IPS-20b (cell line): Measurements from ENCODE around the gene CPEB4.
A peak's percentile ranks its signal among the peaks of the same experiment; 100 is the strongest.

Source experiments
- H3K27ac ChIP-seq: one replicate; pipeline ENCODE4 v1.5.1; 2013; ENCODE audit warnings: low read length
- H3K27me3 ChIP-seq: 2 replicates; pipeline ENCODE4 v1.6.1; 2013; ENCODE audit warnings: mild to moderate bottlenecking, low read length, inconsistent platforms; ENCODE audit not compliant: insufficient read depth
- H3K36me3 ChIP-seq: 2 replicates; pipeline ENCODE4 v1.6.1; 2013; ENCODE audit warnings: low read depth, mild to moderate bottlenecking, inconsistent platforms, low read length, moderate library complexity; ENCODE audit not compliant: insufficient read depth
- H3K4me1 ChIP-seq: 2 replicates; pipeline ENCODE4 v1.6.1; 2013; ENCODE audit warnings: mild to moderate bottlenecking, control low read depth, inconsistent platforms, low read length, moderate library complexity; ENCODE audit not compliant: insufficient read depth
- H3K4me3 ChIP-seq: 2 replicates; pipeline ENCODE4 v1.5.1; 2013; ENCODE audit warnings: mild to moderate bottlenecking, low read length, inconsistent platforms
- H3K9ac ChIP-seq: 2 replicates; pipeline ENCODE4 v1.6.1; 2013; ENCODE audit warnings: low read depth, mild to moderate bottlenecking, inconsistent platforms, low read length, moderate library complexity
- H3K9me3 ChIP-seq: 2 replicates; pipeline ENCODE4 v1.6.1; 2013; ENCODE audit warnings: mild to moderate bottlenecking, low read depth, low read length, inconsistent platforms; ENCODE audit not compliant: insufficient read depth

The CPEB4 gene

GRCh38 chr5:173941758-173942401, 53.7 kb downstream of the CPEB4 start:
- Histone ChIP-seq H3K27ac (peak overlapping the region; percentile 84), H3K4me1 (peaks cover 34% of the 10 kb centered on the region), H3K27me3 (no peaks in the 10 kb centered on the region), H3K4me3 (peak overlapping the region; percentile 18; the same call in 1 of the 2 replicates), H3K9ac (peak overlapping the region; percentile 52; the same call in 1 of the 2 replicates), H3K9me3 (no peaks in the 10 kb centered on the region), H3K36me3 (peaks cover 4% of the 10 kb centered on the region; the same call in 1 of the 2 replicates)

- Histone ChIP-seq H3K4me1 (peaks cover 34% of the 10 kb centered on the region), H3K27ac (no peak overlapping the region), H3K4me3 (no peak overlapping the region), H3K36me3 (peaks cover 12% of the 10 kb centered on the region; the same call in 1 of the 2 replicates), H3K9ac (no peak overlapping the region), H3K27me3 (no peaks in the 10 kb centered on the region), H3K9me3 (no peaks in the 10 kb centered on the region)
These were observed 56.4 kb downstream of the CPEB4 start for GRCh38 chr5:173944511-173944910.

GRCh38 chr5:173945160-173945559, 57.0 kb downstream of the CPEB4 start:
- Histone ChIP-seq H3K27me3 (no peaks in the 10 kb centered on the region), H3K27ac (no peak overlapping the region), H3K9ac (no peak overlapping the region), H3K36me3 (peaks cover 17% of the 10 kb centered on the region; the same call in 1 of the 2 replicates), H3K4me1 (peaks cover 32% of the 10 kb centered on the region), H3K9me3 (no peaks in the 10 kb centered on the region), H3K4me3 (no peak overlapping the region)

- no peaks in the 10 kb centered on the region for H3K9me3 ChIP-seq
- H3K9ac ChIP-seq, result no peak overlapping the region
- peaks cover 25% of the 10 kb centered on the region; the same call in 1 of the 2 replicates for H3K36me3 ChIP-seq
- H3K4me3 ChIP-seq, result no peak overlapping the region
- H3K4me1 ChIP-seq, result peaks cover 20% of the 10 kb centered on the region
- no peaks in the 10 kb centered on the region for H3K27me3 ChIP-seq
- H3K27ac ChIP-seq, result no peak overlapping the region
These were observed 58.2 kb downstream of the CPEB4 start for GRCh38 chr5:173946323-173946722.

- H3K9me3 ChIP-seq, result no peaks in the 10 kb centered on the region
- no peaks in the 10 kb centered on the region for H3K4me1 ChIP-seq
- peaks cover 66% of the 10 kb centered on the region for H3K36me3 ChIP-seq
- H3K4me3 ChIP-seq, result no peak overlapping the region
- H3K27ac ChIP-seq, result no peak overlapping the region
- H3K27me3 ChIP-seq, result no peaks in the 10 kb centered on the region
- H3K9ac ChIP-seq, result no peak overlapping the region
These were observed 62.7 kb downstream of the CPEB4 start for GRCh38 chr5:173950829-173951228.

GRCh38 chr5:173953528-173954090, 65.5 kb downstream of the CPEB4 start:
- H3K36me3 ChIP-seq, result peaks cover 58% of the 10 kb centered on the region
- H3K9me3 ChIP-seq, result no peaks in the 10 kb centered on the region
- H3K27me3 ChIP-seq, result no peaks in the 10 kb centered on the region
- H3K9ac ChIP-seq, result no peak overlapping the region
- H3K27ac ChIP-seq, result no peak overlapping the region
- no peak overlapping the region for H3K4me3 ChIP-seq
- no peaks in the 10 kb centered on the region; the same call in 1 of the 2 replicates for H3K4me1 ChIP-seq

GRCh38 chr5:173954671-173955521, 66.7 kb downstream of the CPEB4 start:
- no peak overlapping the region for H3K4me3 ChIP-seq
- peaks cover 55% of the 10 kb centered on the region for H3K36me3 ChIP-seq
- no peaks in the 10 kb centered on the region for H3K27me3 ChIP-seq
- H3K9me3 ChIP-seq, result no peaks in the 10 kb centered on the region
- H3K4me1 ChIP-seq, result no peaks in the 10 kb centered on the region; the same call in 1 of the 2 replicates
- H3K9ac ChIP-seq, result no peak overlapping the region
- H3K27ac ChIP-seq, result no peak overlapping the region

GRCh38 chr5:173960986-173961385, 72.8 kb downstream of the CPEB4 start:
- H3K9ac ChIP-seq, result no peak overlapping the region
- no peaks in the 10 kb centered on the region for H3K9me3 ChIP-seq
- H3K27ac ChIP-seq, result no peak overlapping the region
- H3K4me3 ChIP-seq, result no peak overlapping the region
- H3K4me1 ChIP-seq, result peaks cover 16% of the 10 kb centered on the region
- H3K36me3 ChIP-seq, result peaks cover 3% of the 10 kb centered on the region; the same call in 1 of the 2 replicates
- H3K27me3 ChIP-seq, result no peaks in the 10 kb centered on the region

GRCh38 chr5:173961418-173961817, 73.3 kb downstream of the CPEB4 start:
- no peaks in the 10 kb centered on the region for H3K27me3 ChIP-seq
- no peaks in the 10 kb centered on the region for H3K9me3 ChIP-seq
- no peak overlapping the region for H3K4me3 ChIP-seq
- no peak overlapping the region for H3K27ac ChIP-seq
- H3K9ac ChIP-seq, result no peak overlapping the region
- no peaks in the 10 kb centered on the region for H3K36me3 ChIP-seq
- peaks cover 16% of the 10 kb centered on the region for H3K4me1 ChIP-seq

GRCh38 chr5:173962436-173962972, 74.4 kb downstream of the CPEB4 start:
- H3K27me3 ChIP-seq, result no peaks in the 10 kb centered on the region
- peak overlapping the region; percentile 90; the same call in 1 of the 2 replicates for H3K9ac ChIP-seq
- H3K4me1 ChIP-seq, result peaks cover 16% of the 10 kb centered on the region
- H3K9me3 ChIP-seq, result no peaks in the 10 kb centered on the region
- no peaks in the 10 kb centered on the region for H3K36me3 ChIP-seq
- H3K27ac ChIP-seq, result peak overlapping the region; percentile 95
- H3K4me3 ChIP-seq, result peak overlapping the region; percentile 46; the same call in 1 of the 2 replicates

GRCh38 chr5:173963182-173963838, 75.2 kb downstream of the CPEB4 start:
- Histone ChIP-seq H3K4me3 (peak overlapping the region; percentile 46; the same call in 1 of the 2 replicates), H3K36me3 (no peaks in the 10 kb centered on the region), H3K27me3 (no peaks in the 10 kb centered on the region), H3K9me3 (no peaks in the 10 kb centered on the region), H3K9ac (peak overlapping the region; percentile 90), H3K4me1 (peaks cover 17% of the 10 kb centered on the region), H3K27ac (peak overlapping the region; percentile 95)
